Activated CD4-positive, alpha-beta T cell treated with anti-CD3 and anti-CD28 coated beads, Interleukin-2, amount 50 U/mL, for 1 hour (primary cell): ENCODE measurements around the gene LRRC15.

Experiments
- DNase-seq: peaks from one replicate; pipeline ENCODE4 v3.0.0-alpha.2; 2020

Gene LRRC15

DNA sequence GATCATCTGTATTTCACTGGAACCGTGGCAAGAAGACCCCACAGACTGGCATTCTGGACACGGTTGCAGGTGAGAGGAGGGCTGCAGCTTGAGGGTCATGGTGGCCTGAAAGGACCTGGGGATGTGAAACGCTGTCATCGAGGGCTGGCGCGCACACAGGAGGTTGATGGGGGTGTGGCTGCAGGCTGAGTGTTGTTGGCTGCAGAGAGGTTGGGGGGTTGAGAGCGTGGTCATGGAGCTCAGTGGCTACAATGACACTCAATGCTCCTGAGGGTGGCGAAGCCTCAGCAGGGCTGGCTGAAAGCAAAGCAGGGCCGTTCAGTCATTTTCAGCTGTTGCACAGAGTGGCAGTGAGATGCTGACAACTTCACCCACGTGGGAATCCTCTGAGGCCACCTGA, 39.4 kb downstream of the LRRC15 start:
- DNase-seq, result no peak

DNA sequence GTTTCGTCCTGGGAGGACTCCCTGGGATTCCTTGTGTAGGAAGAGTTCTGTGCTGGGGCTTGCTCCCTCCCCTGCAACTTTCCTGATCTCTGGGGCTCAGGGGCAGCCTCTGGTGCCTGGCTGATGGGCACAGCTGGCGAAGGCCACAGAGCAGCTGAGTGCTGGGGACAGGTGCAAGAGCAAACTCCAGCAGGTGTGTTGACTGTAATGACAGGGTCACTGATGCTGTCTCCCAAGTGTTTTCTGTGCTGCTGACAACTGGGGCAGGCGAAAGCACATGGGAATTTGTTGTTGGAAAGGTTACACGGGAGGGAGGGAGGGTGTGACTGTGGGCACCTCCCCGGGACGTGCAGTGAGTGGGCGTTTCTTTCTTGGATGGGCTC, 40.0 kb downstream of the LRRC15 start:
- no peak for DNase-seq

GRCh38 chr3:194328942-194329582, 40.5 kb downstream of the LRRC15 start:
- DNase-seq, result no peak

DNA sequence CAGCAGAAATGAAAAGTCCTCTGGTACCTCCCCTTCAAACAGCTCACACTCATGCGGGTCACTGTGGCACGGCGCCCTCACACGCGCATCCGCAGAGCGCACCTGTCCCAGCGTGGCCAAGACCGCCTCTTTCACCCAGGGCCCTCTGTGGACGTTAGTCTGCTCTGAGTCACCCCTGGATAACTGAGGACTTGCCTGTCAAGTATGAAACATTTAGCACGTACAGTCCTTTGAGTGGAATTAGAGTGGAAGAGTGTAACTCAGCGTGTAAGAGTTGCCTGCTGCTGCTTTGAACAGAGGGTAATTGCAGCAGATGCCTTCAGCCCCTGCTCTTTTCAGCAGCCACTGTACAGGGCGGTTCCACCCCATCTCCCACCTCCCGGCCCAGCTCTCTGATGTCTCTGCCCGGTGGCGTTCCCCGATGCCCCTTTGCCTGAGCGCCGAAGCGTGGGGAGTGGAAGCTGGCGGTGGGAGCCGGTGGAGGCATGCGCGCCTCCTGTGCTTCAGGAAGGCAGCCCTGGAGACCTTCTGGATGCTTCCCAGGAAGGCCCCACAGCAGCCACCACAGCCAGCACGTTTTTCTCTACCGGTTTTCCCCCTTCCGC, 41.4 kb downstream of the LRRC15 start:
- DNase-seq, result no peak

DNA sequence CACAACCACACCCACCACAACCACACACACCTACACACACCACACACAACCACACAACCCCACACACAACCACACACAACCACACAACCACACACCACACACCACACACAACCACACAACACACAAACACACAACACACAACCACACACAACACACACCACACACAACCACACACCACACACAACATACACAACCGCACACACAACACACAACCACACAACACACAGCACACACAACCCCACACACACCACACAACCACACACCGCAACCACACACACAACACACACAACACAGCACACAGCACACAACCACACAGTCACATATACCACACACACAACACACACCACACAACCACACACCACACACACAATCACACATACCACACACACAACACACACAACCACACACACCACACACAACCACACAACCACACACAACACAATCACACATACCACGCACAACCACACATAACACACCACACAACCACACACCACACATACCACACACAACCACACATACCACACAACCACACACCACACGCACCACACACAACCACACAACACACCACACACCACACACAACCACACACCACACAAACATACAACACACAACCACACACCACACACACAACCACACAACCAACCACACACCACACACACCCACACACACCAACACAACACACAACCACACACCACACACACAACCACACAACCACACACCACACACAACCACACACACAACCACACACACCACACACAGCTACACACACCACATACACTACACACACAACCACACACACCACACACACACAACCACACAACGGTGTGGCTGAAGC, 42.1 kb downstream of the LRRC15 start:
- no peak for DNase-seq

- DNase-seq, result no peak
These were observed 42.6 kb downstream of the LRRC15 start for GRCh38 chr3:194326968-194327217.

- DNase-seq, result no peak
These were observed 43.2 kb downstream of the LRRC15 start for GRCh38 chr3:194326192-194326967.

- no peak for DNase-seq
These were observed 44.0 kb downstream of the LRRC15 start for GRCh38 chr3:194325424-194326153.

GRCh38 chr3:194324823-194325327, 44.7 kb downstream of the LRRC15 start:
- no peak for DNase-seq

DNA sequence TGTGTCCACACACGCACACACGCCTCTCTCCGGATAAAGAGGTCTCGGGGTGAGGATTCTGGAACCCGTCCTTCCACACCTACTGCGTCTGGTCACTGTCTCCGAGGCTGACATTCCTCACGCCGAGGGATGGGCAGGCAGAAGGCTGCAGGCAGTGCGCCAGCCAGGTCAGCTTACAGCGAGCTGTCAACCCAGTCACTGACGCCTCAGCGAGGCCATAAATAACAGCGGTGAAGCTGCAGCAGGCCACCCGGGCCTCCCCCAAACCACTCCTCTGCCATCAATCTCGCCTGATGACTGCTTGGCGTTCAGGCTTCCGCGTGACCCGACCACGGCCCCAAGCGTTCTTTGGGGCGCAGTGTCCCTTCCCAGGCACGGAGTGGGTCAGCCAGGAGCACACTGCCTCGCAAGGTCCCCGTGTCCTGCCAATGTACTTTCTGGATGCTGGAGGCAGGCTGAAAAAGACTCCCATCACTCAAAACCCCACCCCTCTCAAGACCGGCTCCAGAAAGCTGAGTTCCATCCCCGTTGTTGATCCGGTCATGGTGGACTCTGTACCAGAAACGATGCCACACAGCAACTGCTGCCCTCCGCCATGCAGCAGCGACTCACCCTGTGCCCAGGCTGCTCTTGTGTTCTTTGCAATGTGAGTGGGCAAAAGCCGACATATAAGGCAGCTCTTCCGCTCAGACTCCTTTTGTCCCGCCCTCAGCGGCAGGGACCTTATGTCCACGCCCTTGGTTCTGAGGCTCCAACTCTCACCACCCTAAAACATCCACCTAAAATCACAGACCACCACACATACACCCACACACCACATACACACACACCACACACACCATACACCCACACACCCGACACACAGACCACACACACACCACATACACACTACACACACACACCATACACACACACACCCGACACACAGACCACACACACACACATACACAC, 45.5 kb downstream of the LRRC15 start:
- DNase-seq, result no peak

DNA sequence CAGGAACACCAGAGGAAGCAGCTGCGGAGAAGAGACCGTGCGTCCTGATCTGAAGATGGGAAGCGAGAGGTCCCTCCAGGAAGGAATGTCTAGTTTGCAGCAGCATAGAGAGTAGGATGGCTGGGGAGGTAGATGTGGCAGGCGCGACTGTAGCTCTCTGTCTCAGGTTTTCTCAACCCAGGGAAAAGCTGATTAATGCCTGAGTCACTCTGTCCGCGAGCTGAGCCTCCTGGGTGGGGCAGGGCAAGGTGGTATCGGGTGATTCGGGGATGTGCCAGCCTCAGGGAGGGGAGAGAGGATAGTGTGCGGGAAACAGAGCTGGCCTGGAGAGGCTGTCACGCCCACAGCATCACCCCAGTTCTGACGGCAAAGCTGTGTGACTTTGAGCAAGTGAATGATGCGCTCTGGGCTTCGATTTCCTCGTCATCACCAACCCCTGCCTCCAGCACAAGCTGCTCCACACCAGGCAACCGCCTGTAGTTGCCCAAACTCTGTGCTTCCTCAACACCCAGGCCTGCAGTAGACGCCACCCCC, 46.8 kb downstream of the LRRC15 start:
- no peak for DNase-seq

DNA sequence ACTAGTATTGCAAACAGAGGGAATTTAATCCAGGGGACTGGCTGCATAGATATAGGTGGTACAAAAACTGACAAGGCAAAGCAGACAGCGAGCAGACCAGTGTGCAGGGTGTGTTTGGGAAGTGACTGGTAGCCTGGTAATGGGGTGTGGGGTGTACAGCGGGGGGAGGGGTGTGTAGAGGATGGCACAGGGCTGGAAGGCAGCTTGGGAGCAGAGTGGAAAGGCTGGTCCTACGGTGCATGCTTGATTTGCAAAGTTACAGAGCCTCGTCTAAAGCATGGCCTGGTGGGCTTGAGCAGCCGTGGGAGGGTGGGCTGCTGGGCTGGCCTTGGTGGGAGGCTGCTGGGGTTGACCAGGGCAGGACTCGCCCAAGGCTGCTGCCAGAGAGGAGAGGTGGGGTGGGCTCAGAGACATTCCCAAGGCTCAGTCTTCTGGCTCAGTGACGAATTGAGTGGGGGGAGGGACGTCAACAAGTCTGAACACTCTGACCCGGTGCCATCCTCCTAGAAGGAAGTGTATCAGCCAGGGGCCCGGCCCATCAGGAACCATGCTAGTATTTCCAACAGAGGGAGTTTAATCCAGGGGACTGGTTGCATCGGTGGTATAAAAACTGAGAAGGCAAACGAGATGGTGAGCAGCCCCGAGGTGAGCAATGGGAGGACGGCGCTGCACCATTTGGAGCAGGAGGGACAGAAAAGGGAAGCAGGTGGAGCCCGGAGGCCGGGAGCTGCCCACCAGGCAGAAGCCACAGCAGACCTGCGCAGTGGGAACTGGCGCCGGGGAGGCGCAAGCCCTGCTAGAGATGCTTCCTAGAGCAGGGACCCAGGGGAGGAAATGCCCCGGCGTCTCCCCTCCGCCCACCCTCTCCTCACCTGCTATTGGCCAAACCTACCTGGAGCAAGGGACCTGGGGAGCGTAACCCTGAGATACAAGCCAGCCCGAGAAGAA, 47.6 kb downstream of the LRRC15 start:
- DNase-seq, result no peak

DNA sequence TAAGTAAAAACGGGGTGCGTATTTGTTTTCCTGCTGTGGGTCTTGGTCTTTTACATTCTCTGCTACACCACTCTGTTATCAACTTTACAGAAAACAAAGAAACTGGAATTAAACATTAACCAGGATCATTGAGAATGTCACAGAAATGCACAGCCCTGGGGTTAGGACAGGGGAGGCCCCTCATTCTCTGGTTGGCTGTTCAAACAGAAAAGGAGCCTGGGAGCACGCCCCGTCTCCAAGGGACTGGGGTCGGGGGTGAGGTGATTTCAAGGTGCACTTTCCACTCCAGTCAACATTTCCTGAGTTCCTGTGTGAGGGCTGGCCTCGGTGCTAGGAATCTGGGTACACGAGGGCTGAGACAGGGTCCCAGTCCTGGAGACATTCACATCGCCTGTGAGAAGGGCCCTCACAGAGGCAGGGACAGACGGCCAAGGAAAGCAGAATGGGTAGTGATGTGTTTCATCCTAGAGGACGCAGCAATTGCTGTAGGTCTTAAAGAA, 48.7 kb downstream of the LRRC15 start:
- no peak for DNase-seq

- no peak for DNase-seq
These were observed 49.4 kb downstream of the LRRC15 start for GRCh38 chr3:194320100-194320499.

- no peak for DNase-seq
These were observed 50.9 kb downstream of the LRRC15 start for GRCh38 chr3:194318511-194319161.

DNA sequence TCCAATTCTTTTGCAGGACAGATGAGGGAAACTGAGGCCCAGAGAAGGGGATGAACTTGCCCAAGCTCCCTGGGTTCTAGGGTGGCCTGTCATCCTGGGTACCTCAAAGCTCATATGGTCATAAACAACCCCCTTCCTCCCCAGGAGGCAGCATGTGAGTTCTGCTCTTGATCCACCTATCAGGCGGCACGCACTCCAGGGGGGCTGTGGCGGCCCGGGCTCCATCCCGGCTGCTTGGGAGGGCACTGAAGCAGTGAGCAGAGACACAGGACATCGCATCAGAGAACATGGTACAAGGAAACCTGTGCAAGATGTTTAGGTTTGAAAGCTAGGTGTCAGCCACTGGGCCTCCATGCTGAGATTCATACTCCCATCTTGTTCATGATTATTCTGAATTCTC, 52.6 kb downstream of the LRRC15 start:
- DNase-seq, result no peak

DNA sequence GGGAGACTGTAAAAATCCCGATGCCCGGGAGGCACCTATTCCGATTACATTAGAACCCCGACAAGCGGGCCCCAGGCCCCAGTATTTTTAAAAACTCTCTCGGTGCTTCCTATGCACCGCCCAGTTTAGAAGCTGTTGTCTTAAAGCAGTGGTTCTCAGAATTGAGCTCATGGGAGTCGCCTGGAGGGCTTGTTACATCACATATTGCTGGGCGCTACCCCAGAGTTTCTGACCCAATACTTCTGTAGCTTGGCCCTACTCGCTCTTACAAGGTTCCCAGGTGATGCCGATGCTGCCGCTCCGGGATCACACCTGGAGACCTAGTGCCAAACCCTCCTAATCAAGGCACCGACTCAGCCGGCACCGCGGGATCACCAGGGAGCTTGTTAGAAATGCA, 53.6 kb downstream of the LRRC15 start:
- DNase-seq, result no peak

DNA sequence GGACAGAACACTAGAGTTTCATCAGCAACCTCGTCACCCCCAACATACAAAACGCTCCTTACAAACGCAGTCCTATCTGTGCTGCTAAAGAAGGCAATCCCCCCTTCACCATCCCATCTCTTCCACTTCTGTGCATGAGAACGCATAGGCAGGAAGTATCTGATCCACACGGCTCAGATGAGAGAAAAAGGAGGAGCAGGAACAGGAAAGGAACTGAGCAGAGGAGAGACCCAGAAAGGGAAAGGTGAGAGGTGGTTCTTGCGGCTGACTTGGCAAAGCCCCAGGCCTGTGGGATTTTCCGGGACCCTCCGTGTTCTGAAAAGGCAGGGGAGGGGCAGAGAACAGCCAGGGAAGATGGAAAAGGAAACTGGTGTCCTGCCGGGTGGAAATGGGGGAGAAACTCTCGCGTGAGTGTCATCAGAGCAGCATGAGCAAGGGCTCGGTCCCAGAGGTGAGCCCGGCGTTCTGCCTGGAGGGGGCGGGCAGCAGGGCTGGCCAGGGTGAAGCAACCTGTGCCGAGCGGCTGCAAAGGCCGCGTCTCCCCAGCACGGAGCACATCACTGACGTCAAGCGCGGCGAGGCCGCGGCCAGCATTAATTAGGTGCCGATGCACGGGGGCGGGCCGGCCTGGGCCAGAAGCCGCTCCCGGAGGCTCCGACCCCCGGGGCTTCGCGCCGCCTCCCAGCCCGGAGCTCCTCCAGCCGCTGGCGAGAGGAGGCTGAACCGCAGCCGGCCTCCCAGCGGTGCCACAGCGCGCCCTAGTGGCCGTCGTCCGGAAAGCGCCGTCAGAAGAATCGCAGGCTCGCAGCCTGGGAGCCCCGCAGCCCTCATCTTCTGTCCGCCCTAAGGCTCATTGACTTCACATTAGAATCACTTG, 54.2 kb downstream of the LRRC15 start:
- peak; percentile 82 for DNase-seq
